ENCODE data around the gene COG5.

The COG5 gene

GRCh38 chr7:107594961-107595737 is 31.4 kb upstream of the COG5 start:
- Histone ChIP-seq H3K27me3 (ENCODE audit: control insufficient read depth, insufficient read depth, low read length) (no peaks in the 10 kb centered on the region), H3K4me1 (ENCODE audit: control insufficient read depth, low read depth, low read length) (no peaks in the 10 kb centered on the region), H3K36me3 (ENCODE audit: control insufficient read depth, low read depth, low read length) (no peaks in the 10 kb centered on the region), H3K27ac (ENCODE audit: low read length) (no peak overlapping the region), H3K9ac (ENCODE audit: low read length) (no peak overlapping the region), H3K9me3 (ENCODE audit: control insufficient read depth, low read depth, low read length) (no peaks in the 10 kb centered on the region), H3K4me3 (ENCODE audit: low read length) (no peak overlapping the region)

- Histone ChIP-seq H3K27ac (ENCODE audit: low read length) (no peak overlapping the region), H3K9ac (ENCODE audit: low read length) (no peak overlapping the region), H3K4me3 (ENCODE audit: low read length) (no peak overlapping the region), H3K36me3 (ENCODE audit: control insufficient read depth, low read depth, low read length) (no peaks in the 10 kb centered on the region), H3K27me3 (ENCODE audit: control insufficient read depth, insufficient read depth, low read length) (no peaks in the 10 kb centered on the region), H3K4me1 (ENCODE audit: control insufficient read depth, low read depth, low read length) (no peaks in the 10 kb centered on the region), H3K9me3 (ENCODE audit: control insufficient read depth, low read depth, low read length) (no peaks in the 10 kb centered on the region)
Observed at GRCh38 chr7:107593025-107593410, 29.3 kb upstream of the COG5 start.

GRCh38 chr7:107592361-107593024 is 28.8 kb upstream of the COG5 start:
- Histone ChIP-seq H3K9ac (ENCODE audit: low read length) (no peak overlapping the region), H3K36me3 (ENCODE audit: control insufficient read depth, low read depth, low read length) (no peaks in the 10 kb centered on the region), H3K27me3 (ENCODE audit: control insufficient read depth, insufficient read depth, low read length) (no peaks in the 10 kb centered on the region), H3K27ac (ENCODE audit: low read length) (no peak overlapping the region), H3K9me3 (ENCODE audit: control insufficient read depth, low read depth, low read length) (no peaks in the 10 kb centered on the region), H3K4me3 (ENCODE audit: low read length) (no peak overlapping the region), H3K4me1 (ENCODE audit: control insufficient read depth, low read depth, low read length) (no peaks in the 10 kb centered on the region)

DNA sequence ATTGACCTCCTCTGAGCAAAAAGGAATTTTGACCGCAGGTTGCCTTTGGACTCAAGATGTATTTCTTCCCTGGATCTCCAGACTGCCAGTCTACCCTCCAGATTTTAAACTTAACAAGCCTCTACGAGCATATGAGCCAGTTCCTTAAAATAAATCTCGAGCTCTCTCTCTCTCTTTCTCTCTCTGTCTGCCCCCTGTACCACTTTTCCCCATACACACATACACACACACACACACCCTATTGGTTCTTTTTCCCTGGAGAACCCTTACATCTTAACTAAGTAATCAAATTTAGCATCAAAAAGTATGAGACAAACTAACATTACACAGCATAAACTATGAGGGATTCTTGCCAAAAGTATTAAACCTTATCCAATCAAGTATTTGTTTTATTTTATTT is 27.7 kb upstream of the COG5 start:
- Histone ChIP-seq H3K27me3 (ENCODE audit: control insufficient read depth, insufficient read depth, low read length) (no peaks in the 10 kb centered on the region), H3K9me3 (ENCODE audit: control insufficient read depth, low read depth, low read length) (no peaks in the 10 kb centered on the region), H3K9ac (ENCODE audit: low read length) (no peak overlapping the region), H3K27ac (ENCODE audit: low read length) (no peak overlapping the region), H3K4me3 (ENCODE audit: low read length) (no peak overlapping the region), H3K36me3 (ENCODE audit: control insufficient read depth, low read depth, low read length) (no peaks in the 10 kb centered on the region), H3K4me1 (ENCODE audit: control insufficient read depth, low read depth, low read length) (no peaks in the 10 kb centered on the region)

- no peak overlapping the region for H3K27ac ChIP-seq (ENCODE audit: low read length)
- no peaks in the 10 kb centered on the region for H3K9me3 ChIP-seq (ENCODE audit: control insufficient read depth, low read depth, low read length)
- no peak overlapping the region for H3K4me3 ChIP-seq (ENCODE audit: low read length)
- H3K9ac ChIP-seq (ENCODE audit: low read length) = no peak overlapping the region
- no peaks in the 10 kb centered on the region for H3K4me1 ChIP-seq (ENCODE audit: control insufficient read depth, low read depth, low read length)
- no peaks in the 10 kb centered on the region for H3K27me3 ChIP-seq (ENCODE audit: control insufficient read depth, insufficient read depth, low read length)
- no peaks in the 10 kb centered on the region for H3K36me3 ChIP-seq (ENCODE audit: control insufficient read depth, low read depth, low read length)
Observed at GRCh38 chr7:107588529-107589130, 24.9 kb upstream of the COG5 start.

GRCh38 chr7:107584716-107585115 is 21.0 kb upstream of the COG5 start:
- H3K27me3 ChIP-seq (ENCODE audit: control insufficient read depth, insufficient read depth, low read length) = peaks cover 6% of the 10 kb centered on the region
- H3K4me1 ChIP-seq (ENCODE audit: control insufficient read depth, low read depth, low read length) = peaks cover 2% of the 10 kb centered on the region
- H3K9me3 ChIP-seq (ENCODE audit: control insufficient read depth, low read depth, low read length) = no peaks in the 10 kb centered on the region
- no peak overlapping the region for H3K4me3 ChIP-seq (ENCODE audit: low read length)
- H3K36me3 ChIP-seq (ENCODE audit: control insufficient read depth, low read depth, low read length) = no peaks in the 10 kb centered on the region
- no peak overlapping the region for H3K9ac ChIP-seq (ENCODE audit: low read length)
- H3K27ac ChIP-seq (ENCODE audit: low read length) = no peak overlapping the region

DNA sequence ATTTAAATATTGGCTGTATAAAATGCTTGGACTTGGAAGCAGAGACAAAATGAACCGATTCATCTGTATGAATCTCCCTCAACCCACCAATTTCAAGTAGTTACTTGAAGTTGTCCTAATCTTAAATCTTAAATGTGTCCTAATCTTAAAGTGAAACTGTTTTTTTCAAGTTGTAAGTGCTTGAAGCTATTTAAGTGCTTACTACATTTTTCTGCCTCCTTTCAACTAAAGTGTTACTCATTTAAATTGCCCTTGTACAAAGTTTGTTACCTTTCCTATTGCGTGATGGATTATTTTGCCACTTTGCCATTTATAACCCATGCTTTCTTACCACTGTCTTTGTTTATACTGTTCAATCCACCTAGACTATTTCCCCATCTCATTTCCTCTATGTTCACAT is 19.2 kb upstream of the COG5 start:
- H3K36me3 ChIP-seq (ENCODE audit: control insufficient read depth, low read depth, low read length) = no peaks in the 10 kb centered on the region
- no peak overlapping the region for H3K9ac ChIP-seq (ENCODE audit: low read length)
- peaks cover 2% of the 10 kb centered on the region for H3K4me1 ChIP-seq (ENCODE audit: control insufficient read depth, low read depth, low read length)
- H3K27me3 ChIP-seq (ENCODE audit: control insufficient read depth, insufficient read depth, low read length) = peaks cover 6% of the 10 kb centered on the region
- H3K9me3 ChIP-seq (ENCODE audit: control insufficient read depth, low read depth, low read length) = no peaks in the 10 kb centered on the region
- no peak overlapping the region for H3K27ac ChIP-seq (ENCODE audit: low read length)
- no peak overlapping the region for H3K4me3 ChIP-seq (ENCODE audit: low read length)

DNA sequence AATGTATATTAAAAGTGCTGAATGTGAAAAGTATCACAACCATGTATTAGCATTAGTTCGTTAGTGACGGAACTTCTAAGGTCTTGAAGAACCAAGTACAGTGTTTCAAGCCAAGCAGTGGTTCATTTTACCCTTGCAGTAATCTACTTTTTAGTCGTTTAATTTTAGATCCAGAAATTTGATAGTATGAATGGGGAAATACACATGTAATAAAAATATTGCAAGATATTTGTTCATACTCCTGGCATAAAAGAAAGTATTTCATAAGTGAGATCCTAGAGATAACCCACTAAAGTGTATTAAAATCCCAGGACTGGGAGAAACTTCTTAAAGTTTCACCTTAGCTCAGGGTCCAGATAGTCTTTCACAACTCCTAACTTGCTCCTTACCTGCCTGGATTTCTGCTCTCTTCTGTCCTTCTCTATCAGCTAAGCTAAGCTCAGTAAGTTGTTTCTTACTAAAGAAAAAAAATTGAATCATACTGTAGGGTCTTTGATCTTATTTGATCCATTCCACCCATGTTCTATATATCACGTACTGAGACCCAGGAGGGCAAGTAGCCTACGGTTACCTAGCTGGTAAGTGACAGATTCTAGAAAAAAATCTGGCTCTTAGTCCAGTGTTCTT is 17.8 kb upstream of the COG5 start:
- H3K9ac ChIP-seq (ENCODE audit: low read length) = no peak overlapping the region
- H3K36me3 ChIP-seq (ENCODE audit: control insufficient read depth, low read depth, low read length) = peaks cover 8% of the 10 kb centered on the region
- H3K9me3 ChIP-seq (ENCODE audit: control insufficient read depth, low read depth, low read length) = no peaks in the 10 kb centered on the region
- no peak overlapping the region for H3K4me3 ChIP-seq (ENCODE audit: low read length)
- H3K4me1 ChIP-seq (ENCODE audit: control insufficient read depth, low read depth, low read length) = peaks cover 2% of the 10 kb centered on the region
- peaks cover 6% of the 10 kb centered on the region for H3K27me3 ChIP-seq (ENCODE audit: control insufficient read depth, insufficient read depth, low read length)
- no peak overlapping the region for H3K27ac ChIP-seq (ENCODE audit: low read length)

DNA sequence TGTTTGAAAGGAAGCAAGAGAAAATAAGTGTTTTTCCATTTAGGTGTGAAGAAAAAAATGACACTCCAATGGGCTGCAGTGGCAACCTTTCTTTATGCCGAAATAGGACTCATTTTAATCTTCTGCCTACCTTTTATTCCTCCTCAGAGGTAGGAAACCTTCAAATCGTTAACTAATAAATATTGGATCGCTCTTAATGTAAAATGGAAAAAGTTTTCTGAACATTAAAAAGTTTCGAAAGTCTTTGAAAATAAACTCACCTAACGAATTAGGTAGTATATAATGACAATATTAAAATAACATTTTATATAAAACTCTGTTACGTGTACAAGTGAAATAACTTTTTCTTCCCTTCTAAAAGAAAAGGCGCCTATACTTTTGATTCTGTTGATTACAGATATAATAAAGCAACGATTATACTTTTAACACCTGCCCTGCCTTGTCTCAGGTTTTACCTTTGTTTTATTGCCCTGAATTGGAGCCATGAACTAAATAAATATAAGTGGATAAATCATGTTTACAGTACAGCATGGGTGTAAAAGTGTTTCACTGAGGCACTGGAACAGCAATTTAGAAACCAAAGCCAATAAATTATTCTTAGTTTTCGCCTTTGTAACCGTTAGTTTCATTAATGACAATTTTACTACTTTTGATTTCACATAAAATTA is 17.1 kb upstream of the COG5 start:
- H3K27ac ChIP-seq (ENCODE audit: low read length) = no peak overlapping the region
- peaks cover 13% of the 10 kb centered on the region for H3K36me3 ChIP-seq (ENCODE audit: control insufficient read depth, low read depth, low read length)

DNA sequence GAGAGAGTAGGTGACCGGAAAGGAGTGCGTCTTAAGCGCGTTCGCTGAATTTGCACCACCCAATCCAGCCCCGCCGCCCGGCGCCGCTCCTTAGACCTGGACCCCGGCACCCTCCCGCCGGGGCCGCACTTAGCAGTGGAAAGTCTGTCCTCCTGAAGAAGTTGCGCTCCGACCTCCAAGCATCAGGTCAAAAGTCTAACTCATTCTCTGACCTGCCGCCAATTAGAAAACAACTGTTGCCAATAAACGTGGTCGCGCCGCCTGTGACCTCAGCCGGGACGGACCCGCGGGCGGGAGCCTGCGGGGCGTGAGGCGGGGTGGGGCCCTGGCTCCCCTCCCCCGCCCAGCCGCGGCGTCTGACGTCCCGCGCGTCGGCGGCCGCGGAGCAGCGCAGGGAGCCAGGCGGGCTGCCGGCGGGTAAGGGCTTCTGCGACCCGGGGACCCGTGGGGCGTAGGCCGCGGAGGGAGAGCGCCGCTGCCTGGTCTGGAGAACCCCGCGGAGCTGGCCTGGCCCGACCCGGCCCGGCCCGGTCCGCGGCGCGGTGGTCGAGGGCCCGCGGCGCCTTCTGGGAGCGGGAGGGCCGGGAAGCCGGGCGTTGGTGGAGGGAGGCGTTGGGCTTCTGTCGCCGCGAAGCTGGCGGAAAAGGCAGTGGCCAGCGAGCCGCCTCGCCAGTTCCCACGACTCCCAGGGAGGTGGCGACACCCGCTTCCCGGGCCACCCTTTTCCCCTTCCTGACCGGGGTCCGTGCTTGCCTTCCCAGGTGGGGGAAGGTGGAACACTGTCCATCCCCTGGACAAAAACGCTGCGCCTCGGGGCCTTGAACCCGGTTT is 16.4 kb upstream of the COG5 start, which contains the start of gene BCAP29:
BCAP29 (plus strand) TSS at position 362 of the 831 bp plus-strand sequence. CDS start 527 bp downstream, outside the sequence.
- H3K9me3 ChIP-seq (ENCODE audit: control insufficient read depth, low read depth, low read length) = no peaks in the 10 kb centered on the region
- peak within 1 kb of the TSS; percentile 93 for H3K4me3 ChIP-seq (ENCODE audit: low read length)
- H3K27me3 ChIP-seq (ENCODE audit: control insufficient read depth, insufficient read depth, low read length) = peaks cover 6% of the 10 kb centered on the region
- H3K27ac ChIP-seq (ENCODE audit: low read length) = no peak within 1 kb of the TSS
- peaks cover 2% of the 10 kb centered on the region for H3K4me1 ChIP-seq (ENCODE audit: control insufficient read depth, low read depth, low read length)
- H3K9ac ChIP-seq (ENCODE audit: low read length) = peak within 1 kb of the TSS; percentile 76
- peaks cover 13% of the 10 kb centered on the region for H3K36me3 ChIP-seq (ENCODE audit: control insufficient read depth, low read depth, low read length)

More for the DNA sequence above, 17.1 kb upstream of the COG5 start:
- peaks cover 6% of the 10 kb centered on the region for H3K27me3 ChIP-seq (ENCODE audit: control insufficient read depth, insufficient read depth, low read length)
- no peaks in the 10 kb centered on the region for H3K9me3 ChIP-seq (ENCODE audit: control insufficient read depth, low read depth, low read length)
- H3K9ac ChIP-seq (ENCODE audit: low read length) = peak overlapping the region; percentile 76
- peaks cover 2% of the 10 kb centered on the region for H3K4me1 ChIP-seq (ENCODE audit: control insufficient read depth, low read depth, low read length)
- peak overlapping the region; percentile 93 for H3K4me3 ChIP-seq (ENCODE audit: low read length)
